GM23248 (cell line): ENCODE data around the gene SDC1. TPM values are rescaled to one million over a fixed set of nuclear protein-coding genes. Genes with fewer than 3 reads are reported as not detected.
A peak's percentile ranks its signal among the peaks of the same experiment; 100 is the strongest.
"Not testable (repeated sequence)": the region's sequence is repeated elsewhere in the genome, so short reads cannot be mapped to it uniquely, and the experiment has no call there.

ENCODE experiments used
- DNase-seq: peaks from one replicate; pipeline ENCODE4 v3.0.0-alpha.2; 2015
- H2AFZ ChIP-seq: fragments of 200-600 bp; sonication (generic); 2 replicates; pipeline ENCODE4 v1.6.1; 2016; ENCODE audit warnings: antibody characterized with exemption
- H3F3A ChIP-seq: fragments of 200-600 bp; sonication (generic); 2 replicates; pipeline ENCODE4 v1.6.1; 2016; ENCODE audit warnings: mild to moderate bottlenecking, antibody characterized with exemption, mixed run types; ENCODE audit not compliant: insufficient read depth
- H3K27ac ChIP-seq: fragments of 200-600 bp; sonication (generic); 2 replicates; pipeline ENCODE4 v1.5.1; 2016; ENCODE audit warnings: mild to moderate bottlenecking
- H3K27me3 ChIP-seq: fragments of 200-600 bp; sonication (generic); replicated peaks from 2 replicates; pipeline ENCODE4 v1.6.1; 2016; ENCODE audit warnings: mild to moderate bottlenecking; ENCODE audit not compliant: insufficient read depth
- H3K36me3 ChIP-seq: fragments of 200-600 bp; sonication (generic); 2 replicates; pipeline ENCODE4 v1.6.1; 2016; ENCODE audit warnings: low read depth, mild to moderate bottlenecking
- H3K4me1 ChIP-seq: fragments of 200-600 bp; sonication (generic); 2 replicates; pipeline ENCODE4 v1.6.1; 2016; ENCODE audit warnings: mild to moderate bottlenecking; ENCODE audit not compliant: insufficient read depth
- H3K4me2 ChIP-seq: fragments of 200-600 bp; sonication (generic); one replicate; pipeline ENCODE4 v1.6.1; 2016; ENCODE audit warnings: mild to moderate bottlenecking; ENCODE audit not compliant: unreplicated experiment
- H3K4me3 ChIP-seq: fragments of 200-600 bp; sonication (generic); 2 replicates; pipeline ENCODE4 v1.5.1; 2016; ENCODE audit warnings: mild to moderate bottlenecking
- H3K79me2 ChIP-seq: fragments of 200-600 bp; sonication (generic); 2 replicates; pipeline ENCODE4 v1.6.1; 2016; ENCODE audit warnings: mild to moderate bottlenecking; ENCODE audit not compliant: insufficient read depth
- H3K9ac ChIP-seq: fragments of 200-600 bp; sonication (generic); 2 replicates; pipeline ENCODE4 v1.6.1; 2016; ENCODE audit warnings: mild to moderate bottlenecking
- H3K9me2 ChIP-seq: fragments of 200-600 bp; sonication (generic); 2 replicates; pipeline ENCODE4 v1.6.1; 2016; ENCODE audit warnings: mixed run types, mild to moderate bottlenecking, moderate library complexity; ENCODE audit not compliant: insufficient read depth
- H3K9me3 ChIP-seq: fragments of 200-600 bp; sonication (generic); one replicate; pipeline ENCODE4 v1.6.1; 2017; ENCODE audit warnings: low read depth
- H4K20me1 ChIP-seq: fragments of 200-600 bp; sonication (generic); 2 replicates; pipeline ENCODE4 v1.6.0; 2016; ENCODE audit not compliant: insufficient read depth
- EZH2 ChIP-seq: fragments of 200-600 bp; sonication (generic); IDR thresholded peaks from 2 replicates; pipeline ENCODE4 v1.6.1; 2018; ENCODE audit warnings: antibody characterized with exemption, mild to moderate bottlenecking; ENCODE audit not compliant: insufficient read depth, poor library complexity, severe bottlenecking
- EZH2phosphoT487 ChIP-seq: fragments of 200-600 bp; sonication (generic); IDR thresholded peaks from 2 replicates; pipeline ENCODE4 v1.6.1; 2018; ENCODE audit warnings: antibody characterized with exemption, moderate library complexity, mild to moderate bottlenecking, low read depth; ENCODE audit not compliant: insufficient read depth
- WGBS, 2 experiments: methylation state at CpG; one replicate each; pipeline ENCODE4 v1.1.6; 2015 to 2017; ENCODE audit warnings: low lambda C conversion rate in 2 of 2, low coverage in 1 of 2; ENCODE audit errors: missing lambda C conversion rate in 2 of 2; 5-methylcytosine and 5-hydroxymethylcytosine counted together
- in situ Hi-C: fragments of 300-500 bp; cut with MboI; formaldehyde crosslinking; loops from 2 replicates; pipeline ENCODE4 v1.15.0; 2020
- polyA plus RNA-seq: library from polyadenylated mRNA; unstranded; fragments of >200 nt; fragmentation: Nextera tagmentation; extraction: Ambion mirVana; gene quantifications from 2 replicates; pipeline ENCODE4 v1.2.1, GENCODE V29; 2016
- total RNA-seq: library from RNA; depleted of rRNA; stranded (reverse); fragments of >200 nt; shearing (Covaris generic); gene quantifications from 2 replicates; pipeline ENCODE4 v1.2.3, GENCODE V29; 2014

Gene SDC1
- total and polyA plus RNA-seq, 2 experiments from 2014 or later: 24.5 to 33.1 TPM

DNA sequence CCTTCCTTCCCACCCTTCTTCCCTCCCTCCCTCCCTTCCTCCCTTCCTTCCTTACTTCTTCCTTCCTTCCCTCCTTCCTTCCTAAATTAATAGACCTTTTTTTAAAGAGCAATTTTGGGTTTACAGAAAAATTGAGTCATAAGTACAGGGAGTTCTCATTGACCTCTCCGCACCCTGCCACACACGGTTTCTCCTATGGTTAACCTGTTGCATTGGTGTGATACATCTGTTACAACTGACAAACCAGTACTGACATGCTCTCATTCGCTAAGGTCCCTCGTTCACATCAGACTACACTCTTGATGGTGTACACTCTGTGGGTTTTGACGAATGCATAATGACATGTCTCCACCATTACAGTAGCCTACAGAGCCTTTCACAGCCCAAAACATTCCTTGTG, 11.6 kb upstream of the SDC1 start:
- Histone ChIP-seq H2AFZ (no peak overlapping the region), H3K9ac (no peak overlapping the region), H3K27ac (no peak overlapping the region), H3K27me3 (no peaks in the 10 kb centered on the region), H4K20me1 (no peaks in the 10 kb centered on the region), H3K4me3 (no peak overlapping the region), H3K9me3 (no peaks in the 10 kb centered on the region), H3K9me2 (no peaks in the 10 kb centered on the region), H3K79me2 (no peaks in the 10 kb centered on the region), H3K4me1 (peaks cover 2% of the 10 kb centered on the region; the same call in 1 of the 2 replicates), H3K4me2 (no peak overlapping the region), H3K36me3 (no peaks in the 10 kb centered on the region), H3F3A (no peaks in the 10 kb centered on the region)
- WGBS, 2 experiments: 53 to 57% methylated on average over 5 of the region's 5 CpGs
- in situ Hi-C loops: no loop called here
- no peak for DNase-seq
- TF ChIP-seq EZH2phosphoT487: no peak
- no peak for TF ChIP-seq EZH2

DNA sequence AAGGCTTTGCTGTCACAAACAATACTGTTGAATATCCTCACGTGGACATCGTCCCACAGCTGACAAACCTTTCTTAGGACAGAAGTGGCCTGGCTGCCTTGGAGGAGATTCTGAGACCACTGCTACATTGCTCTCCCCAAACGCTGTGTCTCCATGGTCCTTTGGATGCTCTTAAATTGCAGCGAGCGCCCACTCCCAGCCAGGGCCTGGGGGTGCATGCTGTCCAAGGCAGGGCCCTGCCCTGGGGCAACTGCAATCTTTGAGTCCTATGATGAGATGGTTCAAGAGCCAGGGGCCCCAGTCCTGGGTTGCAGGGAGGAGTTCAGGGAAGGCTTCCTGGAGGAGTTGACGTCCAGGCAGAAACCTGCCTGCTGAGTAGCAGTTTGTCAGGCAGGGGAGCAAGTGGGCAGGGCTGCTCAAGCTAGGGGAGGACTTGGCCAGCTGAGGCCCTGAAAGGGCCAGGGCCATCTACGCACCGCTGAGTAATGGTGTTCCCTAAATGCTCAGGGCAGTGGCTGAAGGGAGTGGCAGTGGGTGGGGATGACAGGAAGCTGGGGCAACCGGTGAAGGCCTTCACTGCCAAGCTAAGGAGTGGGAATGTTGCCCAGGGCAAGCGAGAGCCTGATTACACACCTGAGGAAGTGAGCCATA, 10.8 kb upstream of the SDC1 start:
- 82 to 84% methylated on average over 10 of the region's 10 CpGs for WGBS, 2 experiments
- in situ Hi-C loops: no loop called here
- Histone ChIP-seq H3K27me3 (no peaks in the 10 kb centered on the region), H3K27ac (no peak overlapping the region), H3K9ac (no peak overlapping the region), H3K36me3 (no peaks in the 10 kb centered on the region), H3K9me2 (no peaks in the 10 kb centered on the region), H3K4me1 (peaks cover 8% of the 10 kb centered on the region; the same call in 1 of the 2 replicates), H3K9me3 (no peaks in the 10 kb centered on the region), H3F3A (no peaks in the 10 kb centered on the region), H3K4me3 (no peak overlapping the region), H2AFZ (no peak overlapping the region), H3K4me2 (no peak overlapping the region), H4K20me1 (no peaks in the 10 kb centered on the region), H3K79me2 (no peaks in the 10 kb centered on the region)
- TF ChIP-seq EZH2phosphoT487 (no peak), EZH2 (no peak)
- DNase-seq: no peak

DNA sequence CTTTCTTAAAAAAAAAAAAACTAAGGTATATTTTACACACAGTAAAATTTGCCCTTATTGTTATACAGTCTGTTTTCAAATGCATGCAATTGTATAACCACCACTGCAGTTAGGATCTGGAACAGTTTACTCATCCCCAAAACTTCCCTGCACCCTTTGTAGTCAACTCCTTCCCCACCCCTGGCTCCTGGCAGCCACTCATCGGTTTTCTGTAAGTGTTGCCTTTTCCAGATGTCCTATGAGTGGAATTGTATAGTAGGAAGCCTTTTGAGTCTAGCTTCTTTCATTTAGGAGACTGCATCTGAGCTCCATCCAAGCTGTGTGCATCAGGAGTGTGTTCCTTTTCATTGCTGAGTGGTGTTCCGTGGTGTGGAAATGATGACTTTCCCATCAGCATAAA, 9.7 kb upstream of the SDC1 start:
- H3F3A ChIP-seq, H3K36me3 ChIP-seq, H3K79me2 ChIP-seq, H3K27ac ChIP-seq, H3K4me3 ChIP-seq, H4K20me1 ChIP-seq, H3K9me2 ChIP-seq, H3K9ac ChIP-seq, H3K9me3 ChIP-seq, in situ Hi-C loops, H3K27me3 ChIP-seq, H3K4me1 ChIP-seq, H2AFZ ChIP-seq, H3K4me2 ChIP-seq: not testable (repeated sequence)
- WGBS, 2 experiments: 53 to 54% methylated on average over 2 of the region's 2 CpGs
- DNase-seq: peak; percentile 30

DNA sequence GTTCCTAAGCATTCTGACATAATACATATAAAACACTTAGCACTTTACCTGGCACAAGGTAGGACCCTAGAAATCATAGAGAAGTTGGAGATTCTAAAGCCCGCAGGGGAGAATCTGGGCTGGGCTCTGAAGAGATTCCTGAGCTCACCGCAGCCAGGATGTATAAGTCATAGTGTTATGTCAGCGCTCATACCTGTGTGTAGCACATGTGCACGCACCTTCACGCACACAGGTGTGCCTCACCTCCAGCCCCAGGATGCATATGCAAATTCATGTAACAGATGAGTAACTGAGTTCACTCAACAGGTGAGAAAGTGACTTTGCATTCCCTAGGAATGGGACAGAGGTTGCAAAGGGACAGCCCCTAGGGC, 7.9 kb upstream of the SDC1 start:
- H3K79me2 ChIP-seq: no peaks in the 10 kb centered on the region
- H3K27me3 ChIP-seq: no peaks in the 10 kb centered on the region
- H3K4me1 ChIP-seq: peaks cover 8% of the 10 kb centered on the region; the same call in 1 of the 2 replicates
- no peak overlapping the region for H3K4me2 ChIP-seq
- H3K27ac ChIP-seq: no peak overlapping the region
- DNase-seq: no peak
- no peaks in the 10 kb centered on the region for H3K36me3 ChIP-seq
- H3K9ac ChIP-seq: no peak overlapping the region
- no peaks in the 10 kb centered on the region for H4K20me1 ChIP-seq
- H3F3A ChIP-seq: no peaks in the 10 kb centered on the region
- in situ Hi-C loops: no loop called here
- 77 to 87% methylated on average over 5 of the region's 5 CpGs for WGBS, 2 experiments
- no peak for TF ChIP-seq EZH2phosphoT487
- no peak overlapping the region for H3K4me3 ChIP-seq
- no peaks in the 10 kb centered on the region for H3K9me3 ChIP-seq
- H3K9me2 ChIP-seq: no peaks in the 10 kb centered on the region
- no peak overlapping the region for H2AFZ ChIP-seq

DNA sequence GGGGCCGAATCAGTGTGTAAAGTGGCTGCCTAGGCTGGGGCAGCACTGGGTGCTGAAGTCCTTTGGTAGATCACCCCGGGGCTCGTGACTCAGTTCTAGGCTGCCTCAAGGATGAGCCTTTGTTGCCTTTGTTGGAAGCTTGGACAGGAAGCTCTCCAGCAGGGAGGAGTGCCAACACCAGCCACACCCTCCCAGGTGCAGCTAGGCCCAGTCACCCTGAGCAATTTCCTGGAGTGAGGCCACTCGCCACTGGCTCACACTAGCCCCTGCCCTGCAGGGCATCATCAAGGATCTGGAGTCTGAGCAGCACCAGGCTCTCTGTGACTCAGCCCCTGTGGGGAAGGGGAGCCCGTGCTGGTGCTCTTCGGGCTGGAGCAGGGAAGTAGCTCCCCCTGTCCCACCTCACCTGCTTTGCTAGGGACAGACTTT, 6.7 kb upstream of the SDC1 start:
- Histone ChIP-seq H3K27me3 (no peaks in the 10 kb centered on the region), H3K27ac (no peak overlapping the region), H3F3A (no peaks in the 10 kb centered on the region), H3K79me2 (no peaks in the 10 kb centered on the region), H3K4me1 (peaks cover 8% of the 10 kb centered on the region; the same call in 1 of the 2 replicates), H3K4me2 (no peak overlapping the region), H3K9me3 (no peaks in the 10 kb centered on the region), H3K4me3 (no peak overlapping the region), H3K9me2 (no peaks in the 10 kb centered on the region), H2AFZ (no peak overlapping the region), H3K9ac (no peak overlapping the region), H3K36me3 (no peaks in the 10 kb centered on the region), H4K20me1 (no peaks in the 10 kb centered on the region)
- 54 to 60% methylated on average over 6 of the region's 6 CpGs for WGBS, 2 experiments
- DNase-seq: peak; percentile 64
- no peak for TF ChIP-seq EZH2phosphoT487
- TF ChIP-seq EZH2: no peak
- in situ Hi-C loops: no loop called here
